MM.1S (cell line): Measurements from ENCODE around the gene CES5A.
"Not testable (repeated sequence)": the region's sequence is repeated elsewhere in the genome, so short reads cannot be mapped to it uniquely, and the experiment has no call there.

Experiments used
- DNase-seq: peaks from one replicate; pipeline ENCODE4 v3.0.0-alpha.2; 2015
- H2AFZ ChIP-seq: fragments of 300-600 bp; sonication (generic); 2 replicates; pipeline ENCODE4 v1.6.0; 2016; ENCODE audit warnings: antibody characterized with exemption, low read length
- H3F3A ChIP-seq: fragments of 300-600 bp; sonication (generic); 2 replicates; pipeline ENCODE4 v1.6.1; 2016; ENCODE audit warnings: mild to moderate bottlenecking, antibody characterized with exemption, low read length, moderate library complexity, mixed read lengths; ENCODE audit not compliant: insufficient read depth
- H3K27ac ChIP-seq: fragments of 300-600 bp; sonication (generic); 2 replicates; pipeline ENCODE4 v1.5.1; 2016; ENCODE audit warnings: mild to moderate bottlenecking, low read length
- H3K27me3 ChIP-seq: fragments of 300-600 bp; sonication (generic); replicated peaks from 2 replicates; pipeline ENCODE4 v1.6.0; 2016; ENCODE audit warnings: low read length; ENCODE audit not compliant: insufficient read depth
- H3K36me3 ChIP-seq: fragments of 300-600 bp; sonication (generic); replicated peaks from 2 replicates; pipeline ENCODE4 v1.6.1; 2016; ENCODE audit warnings: mild to moderate bottlenecking, low read length, mixed read lengths; ENCODE audit not compliant: insufficient read depth
- H3K4me1 ChIP-seq: fragments of 300-600 bp; sonication (generic); 2 replicates; pipeline ENCODE4 v1.6.1; 2016; ENCODE audit warnings: low read length, mixed read lengths
- H3K4me2 ChIP-seq: fragments of 300-600 bp; sonication (generic); 2 replicates; pipeline ENCODE4 v1.6.0; 2016; ENCODE audit warnings: low read depth, low read length
- H3K4me3 ChIP-seq: fragments of 300-600 bp; sonication (generic); 2 replicates; pipeline ENCODE4 v1.5.1; 2016; ENCODE audit warnings: low read length, mixed read lengths
- H3K79me2 ChIP-seq: fragments of 300-600 bp; sonication (generic); 2 replicates; pipeline ENCODE4 v1.6.1; 2016; ENCODE audit warnings: mixed run types, low read length, mixed read lengths
- H3K9ac ChIP-seq: fragments of 300-600 bp; sonication (generic); 2 replicates; pipeline ENCODE4 v1.6.1; 2016; ENCODE audit warnings: low read length, mixed read lengths
- H3K9me2 ChIP-seq: fragments of 300-600 bp; sonication (generic); replicated peaks from 2 replicates; pipeline ENCODE4 v1.6.1; 2016; ENCODE audit warnings: mild to moderate bottlenecking, low read length, mixed read lengths; ENCODE audit not compliant: insufficient read depth
- H3K9me3 ChIP-seq: fragments of 300-600 bp; sonication (generic); replicated peaks from 2 replicates; pipeline ENCODE4 v1.6.1; 2016; ENCODE audit warnings: mild to moderate bottlenecking, low read length, mixed read lengths; ENCODE audit not compliant: insufficient read depth
- H4K20me1 ChIP-seq: fragments of 300-600 bp; sonication (generic); 2 replicates; pipeline ENCODE4 v1.6.1; 2016; ENCODE audit warnings: mild to moderate bottlenecking, low read length, moderate library complexity, mixed read lengths; ENCODE audit not compliant: insufficient read depth
- CTCF ChIP-seq: fragments of 300-600 bp; sonication (generic); IDR thresholded peaks from 2 replicates; pipeline ENCODE4 v1.5.1; 2016; ENCODE audit warnings: antibody characterized with exemption, low read length, mixed read lengths
- EZH2 ChIP-seq: fragments of 300-600 bp; sonication (generic); optimal IDR thresholded peaks from 2 replicates; pipeline ENCODE3; 2017; ENCODE audit warnings: low read depth, mild to moderate bottlenecking, antibody characterized with exemption, low read length, mixed read lengths
- EZH2phosphoT487 ChIP-seq: fragments of 300-600 bp; sonication (generic); IDR thresholded peaks from 2 replicates; pipeline ENCODE4 v1.6.1; 2018; ENCODE audit warnings: antibody characterized with exemption, low read length

Gene CES5A

GRCh38 chr16:55832425-55832772 is 42.8 kb downstream of the CES5A start:
- Histone ChIP-seq H3K9me3 (no peaks in the 10 kb centered on the region), H3K36me3 (no peaks in the 10 kb centered on the region), H3K9me2 (no peaks in the 10 kb centered on the region), H3K27ac (no peak overlapping the region), H3F3A (no peaks in the 10 kb centered on the region), H3K4me3 (no peak overlapping the region), H4K20me1 (no peaks in the 10 kb centered on the region), H3K4me1 (no peaks in the 10 kb centered on the region), H3K4me2 (no peak overlapping the region), H3K79me2 (no peaks in the 10 kb centered on the region), H3K9ac (no peak overlapping the region), H2AFZ (no peak overlapping the region), H3K27me3 (no peaks in the 10 kb centered on the region)
- DNase-seq, result no peak
- TF ChIP-seq CTCF (no peak), EZH2 (no peak), EZH2phosphoT487 (no peak)

GRCh38 chr16:55830658-55831294 is 44.4 kb downstream of the CES5A start:
- Histone ChIP-seq H3K27me3 (no peaks in the 10 kb centered on the region), H4K20me1 (no peaks in the 10 kb centered on the region), H3K9me2 (no peaks in the 10 kb centered on the region), H3K36me3 (no peaks in the 10 kb centered on the region), H3K4me2 (no peak overlapping the region), H3K4me1 (no peaks in the 10 kb centered on the region), H3K4me3 (no peak overlapping the region), H3K9ac (no peak overlapping the region), H3K9me3 (no peaks in the 10 kb centered on the region), H3K27ac (no peak overlapping the region), H3K79me2 (no peaks in the 10 kb centered on the region), H3F3A (no peaks in the 10 kb centered on the region), H2AFZ (no peak overlapping the region)
- TF ChIP-seq EZH2phosphoT487 (no peak), CTCF (no peak), EZH2 (no peak)
- no peak for DNase-seq

- not testable (repeated sequence) for H3K4me2 ChIP-seq, H2AFZ ChIP-seq, H3K27me3 ChIP-seq, DNase-seq, H3K36me3 ChIP-seq, H3F3A ChIP-seq, H3K27ac ChIP-seq, H3K9ac ChIP-seq, H3K9me3 ChIP-seq, H3K4me3 ChIP-seq, H3K79me2 ChIP-seq, H3K4me1 ChIP-seq, H4K20me1 ChIP-seq, H3K9me2 ChIP-seq
Observed at GRCh38 chr16:55829232-55829631, 45.9 kb downstream of the CES5A start.

- Histone ChIP-seq H3K27ac (no peak overlapping the region), H3K36me3 (no peaks in the 10 kb centered on the region), H2AFZ (no peak overlapping the region), H3K9me2 (no peaks in the 10 kb centered on the region), H4K20me1 (no peaks in the 10 kb centered on the region), H3K4me3 (no peak overlapping the region), H3F3A (no peaks in the 10 kb centered on the region), H3K4me2 (no peak overlapping the region), H3K79me2 (no peaks in the 10 kb centered on the region), H3K4me1 (no peaks in the 10 kb centered on the region), H3K27me3 (no peaks in the 10 kb centered on the region), H3K9ac (no peak overlapping the region), H3K9me3 (no peaks in the 10 kb centered on the region)
- TF ChIP-seq CTCF, result no peak
- no peak for TF ChIP-seq EZH2phosphoT487
- TF ChIP-seq EZH2, result no peak
- no peak for DNase-seq
Observed at GRCh38 chr16:55828680-55829079, 46.5 kb downstream of the CES5A start.
